Endometrium (tissue), 2 donors: Measurements from ENCODE around the gene DES.

ENCODE experiments used
- FAIRE-seq: peaks from 2 replicates; lab custom pipeline; 2012; peaks lifted over from hg19 to GRCh38; lab: Jason Lieb, UNC
- donor health status: control.
- donor health status: control.

Gene DES

DNA sequence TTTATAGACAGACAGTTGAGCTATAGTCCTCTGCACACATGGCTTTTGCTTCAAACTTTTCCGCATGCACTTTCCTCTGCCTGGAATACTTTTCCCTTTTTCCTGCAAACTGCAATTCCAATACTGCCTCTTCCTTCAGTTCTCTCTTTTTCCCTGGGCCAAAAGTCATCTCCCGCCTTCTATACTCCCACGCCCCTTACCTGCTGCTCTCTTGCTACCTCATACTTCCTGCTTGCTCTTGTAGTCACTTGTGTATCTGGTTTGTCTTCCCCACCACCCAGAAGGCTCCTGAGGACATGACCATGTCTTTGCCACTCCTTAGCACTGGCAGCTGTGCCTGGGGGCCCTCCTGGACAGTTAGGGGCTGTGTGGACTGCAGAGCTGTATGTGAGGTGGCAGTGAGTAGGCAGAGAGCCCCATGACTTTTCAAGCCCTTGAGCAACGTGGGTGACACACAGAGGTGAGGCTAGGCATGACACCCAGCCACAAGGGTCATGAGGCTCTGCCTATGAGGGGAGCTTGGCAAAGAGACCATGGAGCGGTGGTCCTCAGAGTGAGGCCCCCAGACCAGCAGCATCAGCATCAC is 39.7 kb downstream of the DES start:
- FAIRE-seq, result no peak

DNA sequence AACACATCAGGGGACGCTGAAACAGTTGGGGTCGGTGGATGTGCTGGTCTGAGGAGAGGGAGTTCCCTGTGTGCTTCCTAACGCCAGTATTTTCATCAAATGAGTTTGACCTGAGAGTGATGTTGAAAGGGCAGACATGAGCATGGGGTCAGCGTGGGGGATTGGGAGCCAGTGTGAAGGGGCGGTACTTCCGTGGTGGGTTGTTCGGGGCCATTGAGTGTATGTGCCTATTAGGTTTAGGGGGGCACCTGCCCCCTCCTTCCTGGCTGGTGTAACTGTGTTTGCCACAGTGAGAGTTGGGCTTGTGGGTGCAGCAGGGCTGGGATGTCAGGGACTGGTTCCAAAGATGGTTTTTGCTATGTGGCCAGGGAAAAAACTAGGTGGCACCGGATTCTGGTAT is 40.8 kb downstream of the DES start:
- FAIRE-seq, result no peak

DNA sequence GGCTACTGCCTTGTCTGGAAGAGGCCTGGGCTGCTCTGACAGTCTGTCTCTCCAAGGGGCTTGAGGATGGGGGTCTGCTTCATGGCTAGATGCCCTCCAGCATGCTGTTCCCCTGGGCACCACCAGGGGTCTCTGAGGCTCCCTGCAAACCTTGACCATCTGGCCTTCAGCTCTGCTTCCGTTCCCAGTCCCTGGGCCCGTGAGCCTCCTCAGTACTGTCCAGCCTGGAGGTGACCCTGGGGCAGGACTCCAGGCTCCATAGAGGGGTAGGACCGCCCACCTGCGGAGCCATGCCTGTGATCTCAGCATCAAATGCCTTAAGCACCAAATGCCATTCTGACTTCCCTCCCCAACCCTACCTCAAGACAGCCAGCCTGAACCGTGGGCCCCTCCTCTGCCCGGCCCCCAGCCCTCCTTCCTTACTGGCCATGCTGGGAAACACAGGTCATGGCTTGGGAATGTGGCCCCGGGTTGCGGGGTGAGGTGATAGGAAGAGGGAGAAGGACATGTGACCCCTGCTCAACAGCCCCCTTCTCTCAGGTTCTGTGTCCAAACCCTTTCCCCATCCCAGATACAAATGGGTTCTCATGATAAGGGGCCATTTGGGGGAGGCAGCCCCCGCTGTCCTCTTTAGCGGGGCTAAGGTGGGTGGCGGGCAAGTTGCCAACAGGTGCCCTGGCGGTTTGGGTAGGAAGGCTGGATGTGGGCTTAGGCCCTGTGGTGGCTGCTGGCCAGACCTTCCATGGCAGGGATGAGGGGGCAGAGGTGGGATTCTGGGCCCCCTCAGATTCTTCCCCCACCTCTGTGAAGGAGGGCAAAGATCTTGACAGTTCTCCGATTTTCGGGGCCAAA is 41.5 kb downstream of the DES start:
- FAIRE-seq, result no peak

DNA sequence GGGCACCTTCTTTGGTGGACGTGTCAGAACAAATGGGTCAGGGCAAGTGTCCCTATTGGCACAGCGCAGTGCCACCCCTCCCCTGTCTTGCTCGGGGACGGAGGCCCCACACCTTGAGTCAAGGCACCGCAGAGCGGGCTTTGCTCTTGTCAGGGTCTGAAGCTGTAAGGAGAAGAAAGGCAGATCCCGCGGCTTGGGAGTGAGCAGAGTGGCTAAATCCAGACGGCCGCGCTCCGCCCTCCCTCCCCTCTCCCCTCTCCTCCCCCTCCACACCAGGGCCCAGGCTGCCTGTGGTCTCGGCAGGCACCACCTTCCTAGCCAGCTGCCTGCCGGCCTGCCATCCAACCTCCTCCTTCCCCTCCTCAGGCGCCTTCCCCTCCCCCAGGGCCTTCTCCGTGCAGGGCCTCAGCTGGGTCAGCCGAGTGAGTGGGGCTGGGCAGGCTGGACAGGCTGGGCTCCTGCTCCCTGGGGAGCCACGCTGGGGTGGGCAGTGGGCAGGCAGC is 42.3 kb downstream of the DES start:
- FAIRE-seq, result no peak

DNA sequence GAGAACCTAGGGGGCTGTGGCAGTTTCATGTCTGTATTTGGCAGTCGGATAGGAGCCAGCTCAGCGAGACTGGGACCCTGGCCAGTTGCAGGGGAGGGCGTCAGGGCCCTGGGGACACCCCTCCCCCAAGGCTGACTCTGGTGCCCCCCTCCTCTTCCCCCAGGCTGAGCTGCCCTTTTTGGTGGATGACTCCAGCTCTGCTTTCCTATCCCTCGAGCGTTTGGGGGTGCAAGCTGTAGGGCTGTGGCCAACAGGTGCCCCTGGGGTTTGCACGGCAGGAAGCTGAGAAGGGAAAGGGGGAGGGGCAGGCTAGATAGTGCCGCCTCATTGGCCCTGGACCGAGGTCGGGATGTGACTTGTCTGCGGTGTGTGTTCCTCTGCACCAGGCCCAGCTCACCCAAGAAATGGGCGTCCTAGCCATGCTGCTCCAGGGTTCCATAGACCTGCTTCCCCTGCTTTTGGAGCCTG is 42.9 kb downstream of the DES start:
- no peak for FAIRE-seq

DNA sequence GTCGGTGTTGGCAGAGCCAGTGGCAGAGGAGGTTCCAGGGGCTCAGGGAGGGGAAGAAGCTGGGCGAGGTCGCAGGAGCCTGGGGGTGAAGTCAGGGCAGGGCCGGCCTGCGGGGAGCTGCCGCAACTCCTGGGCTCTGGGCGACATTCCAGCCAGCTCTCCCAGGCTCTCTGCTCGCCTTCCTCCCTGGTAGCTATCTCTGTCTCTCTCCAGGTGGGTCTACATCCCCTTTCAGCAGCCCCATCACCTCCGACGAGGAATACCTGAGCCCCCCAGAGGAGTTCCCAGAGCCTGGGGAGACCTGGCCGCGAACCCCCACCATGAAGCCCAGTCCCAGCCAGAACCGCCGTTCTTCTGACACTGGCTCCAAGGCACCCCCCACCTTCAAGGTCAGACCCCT is 43.5 kb downstream of the DES start:
- FAIRE-seq, result no peak

DNA sequence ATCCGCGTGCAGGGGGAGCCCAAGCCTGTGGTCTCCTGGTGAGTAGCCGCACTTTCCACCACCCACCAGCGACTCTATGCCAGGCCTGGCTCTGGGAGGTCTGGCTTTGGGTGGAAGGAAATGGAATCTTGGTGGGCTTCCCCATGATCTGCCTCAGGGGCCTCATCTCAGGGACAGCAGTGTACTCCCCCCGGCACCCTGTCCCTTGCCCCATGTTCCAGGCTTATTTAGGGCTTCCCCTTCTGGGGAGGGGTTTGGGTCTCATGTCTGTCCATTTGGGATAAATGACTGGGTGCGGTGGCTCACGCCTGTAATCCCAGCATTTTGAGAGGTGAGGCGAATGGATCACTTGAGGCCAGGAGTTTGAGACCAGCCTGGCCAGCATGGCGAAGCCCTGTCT is 44.2 kb downstream of the DES start:
- FAIRE-seq, result no peak

DNA sequence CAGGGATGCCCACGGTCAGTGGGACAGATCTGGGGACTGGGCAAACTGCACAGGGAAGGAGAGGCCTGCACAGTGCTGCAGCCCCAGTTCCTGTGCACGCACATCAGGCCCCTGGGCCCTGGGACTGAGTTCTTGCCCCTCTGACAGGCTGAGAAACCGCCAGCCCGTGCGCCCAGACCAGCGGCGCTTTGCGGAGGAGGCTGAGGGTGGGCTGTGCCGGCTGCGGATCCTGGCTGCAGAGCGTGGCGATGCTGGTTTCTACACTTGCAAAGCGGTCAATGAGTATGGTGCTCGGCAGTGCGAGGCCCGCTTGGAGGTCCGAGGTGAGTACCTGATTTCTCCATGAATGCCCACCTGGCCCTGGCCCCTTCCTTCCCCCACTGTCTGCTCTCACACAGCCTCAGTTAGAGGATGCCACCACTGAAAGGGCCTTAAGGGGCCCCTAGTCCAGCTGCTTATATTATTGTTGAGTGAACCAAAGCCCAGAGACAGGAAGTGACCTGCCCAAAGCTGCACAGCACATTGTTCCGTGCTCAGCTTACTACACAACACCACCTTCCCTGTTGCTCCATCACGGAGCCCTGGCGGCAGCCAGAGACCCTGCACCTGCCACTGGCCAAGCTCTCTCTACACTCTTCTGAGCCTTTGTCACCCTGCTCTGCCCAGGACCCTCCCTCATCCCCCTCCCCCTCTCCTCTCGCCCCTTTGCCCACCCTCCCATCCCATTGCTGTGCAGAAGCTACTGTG is 46.3 kb downstream of the DES start:
- FAIRE-seq, result no peak

DNA sequence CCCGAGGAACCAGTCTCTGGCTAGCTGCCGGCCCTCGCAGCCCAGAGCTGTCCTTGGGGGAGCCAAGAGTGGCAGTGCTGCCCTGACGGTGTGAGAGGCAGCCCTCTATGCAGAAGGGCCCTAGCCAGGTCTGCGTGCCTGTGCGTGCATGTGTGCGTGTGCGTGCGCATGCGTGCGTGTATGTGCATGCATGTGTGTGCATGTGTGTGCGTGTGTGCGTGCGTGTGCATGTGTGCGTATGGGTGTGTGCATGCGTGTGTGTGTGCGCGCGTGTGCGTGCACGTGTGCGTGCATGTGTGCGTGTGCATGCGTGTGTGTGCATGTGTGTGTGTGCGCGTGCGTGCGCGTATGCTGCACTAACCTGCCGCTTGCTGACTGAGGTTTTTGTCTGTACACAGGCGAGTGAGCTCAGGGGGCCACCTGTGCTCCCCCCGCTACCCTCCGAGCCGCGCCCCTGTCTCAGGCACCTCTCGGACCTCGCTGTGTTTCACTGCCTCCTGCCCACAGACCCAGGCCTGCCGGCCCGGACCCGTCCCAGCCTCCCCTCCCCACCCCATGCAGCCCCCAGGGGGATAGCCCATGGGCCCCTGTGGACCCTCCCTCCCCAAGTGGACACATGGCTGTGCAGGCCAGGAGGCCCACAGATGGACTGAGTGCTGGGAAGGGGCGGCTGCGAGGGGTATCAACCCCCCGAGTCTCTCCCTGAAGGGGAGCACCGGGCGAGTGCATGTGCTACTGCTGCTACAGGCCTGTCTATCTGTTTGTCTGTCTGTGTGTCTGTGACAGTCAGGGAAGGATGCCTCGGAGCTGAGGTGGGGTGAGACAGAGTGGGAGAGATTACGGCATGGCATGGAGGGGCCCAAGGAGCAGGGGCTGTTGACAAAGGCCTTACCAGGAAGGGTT is 47.7 kb downstream of the DES start:
- FAIRE-seq, result no peak

DNA sequence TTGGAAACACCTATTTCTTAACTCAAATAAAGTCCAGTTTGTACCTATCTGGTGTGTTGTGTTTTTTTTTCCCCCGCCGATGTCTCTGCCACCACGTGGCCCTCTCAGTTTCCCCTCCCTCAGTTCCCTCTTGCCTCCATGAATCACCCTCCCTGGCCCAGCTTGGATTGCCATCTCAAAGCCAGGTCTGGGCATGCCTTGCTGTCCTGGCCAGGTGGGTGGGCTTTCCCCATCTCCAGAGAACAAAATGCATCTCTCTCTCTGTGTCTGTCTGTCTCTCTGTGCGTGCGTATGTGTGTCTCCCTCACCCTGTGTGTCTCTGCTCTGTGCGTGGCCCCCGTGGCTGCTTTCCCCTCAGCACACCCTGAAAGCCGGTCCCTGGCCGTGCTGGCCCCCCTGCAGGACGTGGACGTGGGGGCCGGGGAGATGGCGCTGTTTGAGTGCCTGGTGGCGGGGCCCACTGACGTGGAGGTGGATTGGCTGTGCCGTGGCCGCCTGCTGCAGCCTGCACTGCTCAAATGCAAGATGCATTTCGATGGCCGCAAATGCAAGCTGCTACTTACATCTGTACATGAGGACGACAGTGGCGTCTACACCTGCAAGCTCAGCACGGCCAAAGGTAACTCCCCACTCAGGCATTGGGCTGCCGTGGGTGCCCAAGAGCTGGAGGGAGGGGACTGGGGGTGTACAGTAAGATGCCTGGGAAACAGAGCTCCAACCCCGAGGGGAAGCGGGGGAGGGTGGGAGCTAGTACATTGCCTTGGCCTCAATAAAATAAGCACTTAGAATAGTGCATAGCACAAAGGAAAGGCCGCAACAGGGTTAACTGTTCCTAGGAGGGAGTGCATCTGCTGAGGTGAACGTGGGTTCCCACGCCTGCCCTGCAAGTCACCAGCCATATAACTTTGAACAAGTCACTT is 48.9 kb downstream of the DES start:
- FAIRE-seq, result no peak

DNA sequence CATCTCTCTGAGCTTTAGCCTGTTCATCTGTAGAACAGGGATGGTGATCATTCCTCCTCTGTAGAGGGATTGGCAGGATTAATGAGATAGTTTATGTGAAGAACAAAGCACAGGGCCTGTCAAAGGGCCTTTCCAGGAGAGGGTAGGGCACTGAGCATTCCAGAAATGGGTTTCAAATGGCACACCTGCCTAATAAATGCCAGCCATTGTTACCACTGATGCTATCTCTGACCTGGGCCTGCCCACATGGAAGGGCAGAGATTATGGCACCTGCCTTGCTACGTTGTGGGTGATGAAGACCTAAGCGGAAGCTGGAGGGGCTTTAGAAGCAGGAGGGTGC is 49.5 kb downstream of the DES start:
- FAIRE-seq, result no peak

DNA sequence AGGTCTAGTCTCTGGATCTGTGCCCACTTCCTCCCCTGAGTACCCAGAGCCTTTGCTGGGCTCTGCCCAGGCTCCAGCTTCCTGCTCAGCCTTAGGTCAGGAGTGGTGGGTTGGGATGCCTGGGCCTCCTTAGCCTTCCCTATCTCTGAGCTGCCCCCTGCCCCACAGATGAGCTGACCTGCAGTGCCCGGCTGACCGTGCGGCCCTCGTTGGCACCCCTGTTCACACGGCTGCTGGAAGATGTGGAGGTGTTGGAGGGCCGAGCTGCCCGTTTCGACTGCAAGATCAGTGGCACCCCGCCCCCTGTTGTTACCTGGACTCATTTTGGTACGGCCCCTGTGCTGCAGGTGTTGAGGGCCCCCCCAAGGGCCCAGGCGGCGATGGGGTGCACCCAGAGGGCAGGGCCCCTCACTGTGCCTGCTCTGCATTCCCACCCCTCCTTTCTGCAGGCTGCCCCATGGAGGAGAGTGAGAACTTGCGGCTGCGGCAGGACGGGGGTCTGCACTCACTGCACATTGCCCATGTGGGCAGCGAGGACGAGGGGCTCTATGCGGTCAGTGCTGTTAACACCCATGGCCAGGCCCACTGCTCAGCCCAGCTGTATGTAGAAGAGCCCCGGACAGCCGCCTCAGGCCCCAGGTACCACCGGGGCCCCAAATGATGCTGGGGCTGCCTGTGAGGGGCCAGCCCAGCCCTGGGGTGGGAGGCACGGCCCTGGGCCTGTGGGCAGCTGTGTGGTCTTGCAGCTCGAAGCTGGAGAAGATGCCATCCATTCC is 50.4 kb downstream of the DES start:
- FAIRE-seq, result no peak

DNA sequence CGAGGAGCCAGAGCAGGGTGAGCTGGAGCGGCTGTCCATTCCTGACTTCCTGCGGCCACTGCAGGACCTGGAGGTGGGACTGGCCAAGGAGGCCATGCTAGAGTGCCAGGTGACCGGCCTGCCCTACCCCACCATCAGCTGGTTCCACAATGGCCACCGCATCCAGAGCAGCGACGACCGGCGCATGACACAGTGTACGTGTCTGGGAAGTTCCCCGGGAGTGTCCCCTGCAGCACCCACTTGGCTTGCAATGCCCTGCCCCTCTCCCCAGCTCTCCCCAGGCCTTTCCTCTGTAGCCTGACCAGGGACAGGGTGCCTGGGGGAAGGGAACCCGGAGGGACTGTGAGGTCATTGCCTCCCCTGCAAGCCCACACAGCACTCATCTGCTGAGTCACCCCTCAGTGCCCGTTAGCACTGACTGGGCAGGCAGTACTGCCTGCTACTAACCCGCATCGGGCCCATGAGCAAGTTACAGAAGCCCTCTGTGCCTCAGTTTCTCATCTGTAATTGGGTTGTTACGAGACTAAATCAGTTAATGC is 51.1 kb downstream of the DES start:
- no peak for FAIRE-seq

DNA sequence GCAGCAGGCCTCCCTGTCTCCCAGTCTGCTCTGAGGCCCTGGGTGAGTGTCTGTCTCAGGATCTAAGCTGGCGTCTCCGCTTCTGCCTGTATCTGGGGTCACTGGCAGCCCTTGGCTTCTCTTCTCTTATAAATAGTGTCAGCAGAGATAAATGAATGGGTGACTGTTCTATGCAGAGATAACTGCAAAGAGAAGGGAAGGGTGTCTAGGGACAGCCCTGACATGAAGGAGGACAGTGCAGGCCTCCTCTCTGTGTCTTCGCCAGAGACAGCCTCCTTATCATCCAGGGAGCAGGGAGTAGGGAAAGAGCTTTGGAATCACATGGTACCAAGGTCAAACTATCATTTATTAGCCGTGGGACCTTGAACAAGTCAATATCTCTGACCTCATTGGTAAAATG is 52.3 kb downstream of the DES start:
- FAIRE-seq, result no peak

DNA sequence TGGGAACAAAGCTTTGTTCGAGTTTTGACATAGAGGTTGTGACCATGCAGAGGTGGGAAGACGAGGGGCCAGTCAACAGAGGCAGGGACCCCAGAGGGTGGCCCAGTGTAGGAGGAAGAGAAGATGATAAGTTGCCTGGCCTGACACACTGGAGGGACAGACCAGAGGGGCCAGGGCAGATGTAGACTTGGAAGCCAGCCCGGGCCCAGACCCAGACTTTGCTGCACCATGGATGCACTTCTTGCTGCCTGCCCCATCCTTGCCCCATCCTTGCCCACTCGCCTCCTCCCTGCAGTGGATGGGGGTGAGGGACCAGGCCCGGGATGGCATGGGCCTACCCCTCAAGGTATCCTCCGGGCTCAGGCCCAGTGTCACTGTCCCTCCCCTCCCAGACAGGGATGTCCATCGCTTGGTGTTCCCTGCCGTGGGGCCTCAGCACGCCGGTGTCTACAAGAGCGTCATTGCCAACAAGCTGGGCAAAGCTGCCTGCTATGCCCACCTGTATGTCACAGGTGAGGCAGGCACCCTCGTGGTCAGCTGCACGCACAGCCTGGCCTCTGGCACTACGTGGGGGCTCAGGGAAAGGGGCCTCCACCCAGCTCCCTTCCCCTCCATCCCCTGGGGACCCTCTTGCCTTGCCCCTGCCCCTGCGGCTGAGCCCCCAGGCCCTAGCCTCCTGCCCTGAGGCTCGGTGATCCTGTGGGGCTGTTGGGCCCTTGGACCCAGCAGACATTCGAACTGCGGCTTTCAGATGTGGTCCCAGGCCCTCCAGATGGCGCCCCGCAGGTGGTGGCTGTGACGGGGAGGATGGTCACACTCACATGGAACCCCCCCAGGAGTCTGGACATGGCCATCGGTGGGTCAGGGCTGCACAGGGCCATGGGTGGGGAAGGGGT is 53.5 kb downstream of the DES start:
- FAIRE-seq, result no peak

DNA sequence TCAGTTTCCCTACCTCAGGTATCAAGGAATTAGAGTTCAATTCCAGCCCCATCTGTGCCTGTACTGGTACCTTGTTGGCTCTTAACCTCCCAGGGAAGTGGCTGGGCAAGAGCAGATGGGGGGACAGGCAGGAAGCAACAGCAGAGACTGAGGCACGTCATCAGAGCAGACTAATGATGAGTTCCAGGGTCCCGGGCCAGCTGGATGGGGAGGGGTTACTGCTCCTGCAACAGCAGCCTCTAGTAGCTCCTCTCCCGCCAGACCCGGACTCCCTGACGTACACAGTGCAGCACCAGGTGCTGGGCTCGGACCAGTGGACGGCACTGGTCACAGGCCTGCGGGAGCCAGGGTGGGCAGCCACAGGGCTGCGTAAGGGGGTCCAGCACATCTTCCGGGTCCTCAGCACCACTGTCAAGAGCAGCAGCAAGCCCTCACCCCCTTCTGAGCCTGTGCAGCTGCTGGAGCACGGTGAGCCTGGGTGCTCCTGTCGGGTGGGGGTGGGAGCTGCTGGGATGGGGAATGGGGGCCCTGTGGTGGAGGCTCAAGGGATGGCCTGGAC is 54.5 kb downstream of the DES start:
- FAIRE-seq, result no peak

DNA sequence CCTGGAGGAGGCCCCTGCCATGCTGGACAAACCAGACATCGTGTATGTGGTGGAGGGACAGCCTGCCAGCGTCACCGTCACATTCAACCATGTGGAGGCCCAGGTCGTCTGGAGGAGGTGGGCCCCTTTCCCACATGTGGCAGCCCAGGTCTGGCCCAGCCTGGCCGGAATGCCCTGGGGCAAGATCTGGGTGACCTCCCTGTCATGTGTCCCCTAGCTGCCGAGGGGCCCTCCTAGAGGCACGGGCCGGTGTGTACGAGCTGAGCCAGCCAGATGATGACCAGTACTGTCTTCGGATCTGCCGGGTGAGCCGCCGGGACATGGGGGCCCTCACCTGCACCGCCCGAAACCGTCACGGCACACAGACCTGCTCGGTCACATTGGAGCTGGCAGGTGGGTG is 55.3 kb downstream of the DES start:
- no peak for FAIRE-seq

DNA sequence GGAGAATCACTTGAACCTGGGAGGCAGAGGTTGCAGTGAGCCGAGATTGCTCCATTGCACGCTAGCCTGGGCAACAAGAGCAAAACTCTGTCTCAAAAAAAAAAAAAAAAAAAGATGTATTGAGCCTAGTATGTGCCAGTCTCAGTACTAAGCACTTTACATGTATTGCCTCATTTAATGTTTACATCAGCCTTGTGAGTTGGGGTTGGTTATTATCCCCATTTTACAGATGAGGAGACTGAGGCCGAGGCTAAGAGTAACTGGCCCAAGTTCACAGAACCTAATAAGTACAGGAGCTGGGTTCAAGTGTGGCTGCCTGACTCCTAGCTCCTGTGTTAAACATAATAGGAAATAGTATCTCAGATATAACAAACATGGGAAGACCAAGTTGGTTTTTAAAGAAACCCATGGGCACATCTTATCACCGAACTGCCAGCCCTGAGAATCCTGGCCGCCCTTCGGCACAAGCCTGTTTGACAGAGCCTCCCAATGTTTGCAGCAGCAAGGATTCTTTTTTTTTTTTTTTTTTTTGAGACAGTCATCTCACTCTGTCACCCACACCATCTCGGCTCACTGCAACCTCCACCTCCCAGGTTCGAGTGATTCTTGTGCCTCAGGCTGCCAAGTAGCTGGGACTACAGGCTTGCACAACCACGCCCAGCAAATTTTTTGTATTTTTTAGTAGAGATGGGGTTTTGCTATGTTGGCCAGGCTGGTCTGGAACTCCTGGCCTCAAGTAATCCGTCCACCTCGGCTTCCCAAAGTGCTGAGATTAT is 56.3 kb downstream of the DES start:
- no peak for FAIRE-seq
